Stimulated activated CD8-positive, alpha-beta memory T cell treated with anti-CD3 and anti-CD28 coated beads, Interleukin-15, amount 100 ng/mL, for 24 hours (primary cell): ENCODE measurements around the gene HDGFL3.

Experiments used
- DNase-seq: peaks from one replicate; pipeline ENCODE4 v3.0.0-alpha.2; 2020; ENCODE audit warnings: low read depth

HDGFL3 gene

DNA sequence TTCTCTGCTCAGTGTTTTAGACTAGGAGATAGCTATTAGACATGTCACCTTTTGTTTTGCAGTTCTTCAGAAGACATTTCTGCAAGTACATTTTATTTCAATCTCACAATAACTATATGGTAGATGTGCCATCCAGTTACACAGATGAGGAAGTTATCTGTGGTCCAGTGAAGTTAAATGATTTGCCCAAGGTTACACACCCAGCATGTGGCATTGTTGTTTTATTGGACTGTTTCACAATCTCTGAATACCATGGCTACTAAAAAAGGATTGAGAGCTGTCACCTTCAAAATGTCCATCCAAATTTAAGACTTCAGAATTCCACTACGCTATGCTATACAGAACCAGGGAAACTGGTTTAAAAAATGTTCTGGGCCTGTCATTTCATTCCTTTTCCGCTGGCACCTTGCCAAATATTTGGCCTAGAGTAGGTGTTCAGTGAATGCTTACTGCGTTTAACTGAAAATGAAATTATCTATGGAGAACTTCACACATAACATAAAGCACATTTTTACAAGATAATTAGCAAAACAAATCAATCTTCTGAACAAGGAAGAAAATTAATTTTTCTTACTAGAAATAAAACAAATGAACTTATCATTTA, 80.0 kb downstream of the HDGFL3 start:
- DNase-seq, result no peak

DNA sequence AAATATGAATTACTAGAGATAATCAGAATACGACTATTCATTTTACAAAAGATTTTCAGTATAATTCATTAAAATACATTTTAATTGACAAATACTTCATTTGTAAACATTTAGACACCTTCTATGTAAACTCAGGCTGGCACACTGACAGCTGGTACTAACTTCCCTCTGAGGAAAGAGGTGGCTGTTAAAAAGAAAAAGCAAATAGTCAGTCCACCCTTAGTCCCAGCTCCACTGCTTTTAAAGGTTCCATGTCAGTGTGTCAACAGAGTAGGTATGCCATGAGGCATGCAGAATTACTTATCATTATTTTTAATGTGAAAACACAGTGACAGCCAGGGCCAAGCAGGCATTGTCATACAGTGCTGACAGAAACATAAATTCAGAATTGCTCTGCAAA, 84.1 kb downstream of the HDGFL3 start:
- no peak for DNase-seq

- DNase-seq, result no peak
These were observed 87.5 kb downstream of the HDGFL3 start for GRCh38 chr15:83119968-83120581.

GRCh38 chr15:83118968-83119367, 88.7 kb downstream of the HDGFL3 start:
- no peak for DNase-seq

DNA sequence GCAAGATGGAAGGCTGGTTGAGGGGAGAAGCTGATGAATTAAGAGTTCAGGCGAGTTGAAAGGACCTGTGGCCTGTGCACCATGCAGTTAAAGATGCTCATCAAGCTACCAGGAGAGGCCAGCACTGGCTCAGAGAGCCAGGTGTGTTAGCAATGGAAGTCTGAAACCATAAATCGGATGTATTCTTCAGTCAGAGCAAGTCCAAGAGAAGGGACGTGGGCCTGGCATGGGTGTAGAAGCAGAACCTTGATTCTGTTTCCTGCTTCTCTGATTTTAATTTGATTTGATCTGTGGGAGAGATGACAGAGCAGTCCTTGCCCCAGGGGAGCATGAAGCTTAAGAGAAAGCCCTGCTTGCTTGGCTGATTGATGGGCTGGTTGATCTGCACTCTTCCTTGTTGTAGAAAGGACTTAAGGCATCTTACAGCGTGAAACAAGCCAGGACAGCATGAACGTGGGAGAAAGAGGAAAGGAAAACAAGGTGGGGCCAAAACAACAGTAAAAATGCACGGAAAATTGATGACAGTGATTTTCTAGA, 89.3 kb downstream of the HDGFL3 start:
- no peak for DNase-seq

DNA sequence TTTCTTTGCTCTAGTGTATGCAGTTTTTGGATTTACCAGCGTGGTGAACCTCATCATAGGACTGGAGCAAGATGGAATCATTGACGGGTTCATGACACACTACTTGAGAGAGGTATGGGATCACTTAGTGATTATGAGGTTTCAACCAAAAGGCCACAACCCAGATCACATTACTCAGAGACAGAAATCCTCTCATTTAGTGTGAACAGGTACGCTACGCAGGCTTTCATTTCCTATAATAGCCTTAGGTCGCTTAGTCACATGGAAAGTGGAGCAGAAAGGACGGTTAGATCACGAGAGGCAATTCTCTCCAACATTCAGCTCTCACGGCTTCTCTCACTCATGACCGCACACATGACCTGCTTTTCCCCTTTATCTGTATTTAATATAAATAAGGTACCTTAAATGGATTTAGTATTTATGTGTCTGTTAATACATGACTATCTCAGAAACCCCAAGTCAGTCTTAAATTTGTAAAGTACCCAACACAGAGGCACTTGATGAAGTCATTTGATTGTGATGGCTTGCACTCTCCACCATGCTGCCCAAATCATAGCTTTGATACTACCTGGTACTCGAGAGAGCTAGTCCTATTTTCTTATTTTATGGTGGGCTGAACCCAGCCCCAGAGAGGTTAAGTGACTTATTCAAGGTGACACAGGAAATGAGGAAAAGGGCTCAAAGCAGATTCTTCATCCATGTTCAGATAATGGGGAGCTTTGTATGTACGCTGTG, 91.6 kb downstream of the HDGFL3 start:
- DNase-seq, result no peak

- no peak for DNase-seq
These were observed 92.2 kb downstream of the HDGFL3 start for GRCh38 chr15:83115410-83115809.

DNA sequence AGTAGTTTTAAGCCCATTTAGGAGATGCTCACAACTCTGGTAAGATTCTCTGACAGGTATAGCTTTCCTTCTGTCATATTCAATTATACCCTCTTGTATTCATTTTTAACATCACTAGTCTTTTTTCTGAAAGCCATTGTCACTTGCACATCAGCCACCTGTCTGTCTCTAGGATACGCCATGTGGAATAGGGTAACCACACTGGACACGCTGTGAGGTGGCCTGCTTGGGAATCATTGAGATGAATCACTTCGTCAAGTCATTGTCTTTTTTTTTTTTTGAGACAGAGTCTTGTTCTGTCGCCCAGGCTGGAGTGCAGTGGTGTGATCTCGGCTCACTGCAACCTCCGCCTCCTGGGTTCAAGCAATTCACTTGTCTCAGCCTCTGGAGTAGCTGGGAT, 92.8 kb downstream of the HDGFL3 start:
- no peak for DNase-seq

- no peak for DNase-seq
These were observed 93.5 kb downstream of the HDGFL3 start for GRCh38 chr15:83113881-83114674.

DNA sequence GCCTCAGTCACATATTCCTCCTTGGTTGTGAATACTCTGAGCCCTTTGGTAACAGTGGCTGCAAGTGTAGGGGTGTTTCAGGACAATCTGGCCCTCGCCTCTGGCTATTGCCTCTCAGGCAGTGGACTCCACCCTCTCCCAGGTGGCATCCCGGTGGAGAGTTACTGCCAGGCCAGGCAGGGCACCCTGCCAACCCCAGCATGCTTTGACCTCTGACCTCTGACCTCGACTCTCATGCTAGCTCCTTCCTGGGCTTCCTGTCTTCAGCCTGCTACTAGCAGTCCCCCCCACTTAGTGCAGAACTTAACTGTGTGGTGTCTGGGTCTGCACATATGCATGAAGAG, 94.7 kb downstream of the HDGFL3 start:
- no peak for DNase-seq

- DNase-seq, result no peak
These were observed 95.2 kb downstream of the HDGFL3 start for GRCh38 chr15:83112233-83112955.

DNA sequence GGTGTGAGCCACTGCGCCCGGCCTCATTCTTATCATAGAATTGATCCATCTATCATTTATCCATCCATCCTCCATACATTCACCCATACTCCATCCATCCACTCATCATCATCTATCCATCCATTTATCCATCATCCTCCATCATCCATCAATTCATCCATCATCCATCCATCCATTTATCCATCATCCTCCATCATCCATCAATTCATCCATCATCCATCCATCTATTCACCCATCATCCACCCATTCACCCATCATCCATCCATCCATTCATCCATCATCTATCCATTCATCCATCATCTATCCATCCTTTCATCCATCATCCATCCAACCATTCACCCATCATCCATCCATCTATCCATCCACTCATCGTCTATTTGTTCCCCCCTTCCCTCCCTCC, 96.5 kb downstream of the HDGFL3 start:
- no peak for DNase-seq

GRCh38 chr15:83110381-83110780, 97.2 kb downstream of the HDGFL3 start:
- no peak for DNase-seq

GRCh38 chr15:83109532-83109931, 98.1 kb downstream of the HDGFL3 start:
- DNase-seq, result no peak

- DNase-seq, result no peak
These were observed 99.1 kb downstream of the HDGFL3 start for GRCh38 chr15:83108266-83109219.

DNA sequence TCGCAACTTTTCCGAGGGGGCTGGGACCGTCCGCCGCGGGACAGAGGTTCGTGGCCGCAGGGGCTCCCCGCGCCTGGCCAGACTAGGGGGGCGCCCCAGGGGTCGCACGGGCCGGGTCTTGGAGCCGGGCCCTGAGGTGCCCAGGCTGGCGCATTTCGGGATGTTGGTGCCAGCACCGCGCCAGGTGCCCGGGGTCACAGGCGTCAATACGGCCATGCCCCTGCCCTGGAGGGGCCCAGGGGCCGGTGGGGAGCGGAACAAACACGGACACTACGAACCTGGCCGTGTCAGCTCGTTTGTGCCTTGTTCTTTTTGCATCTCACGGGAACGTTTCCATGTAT, 99.8 kb downstream of the HDGFL3 start:
- DNase-seq, result no peak

GRCh38 chr15:83106994-83107840, 100.4 kb downstream of the HDGFL3 start, which contains the start of gene TM6SF1:
TSS of gene TM6SF1 (plus strand) at chr15:83107645. CDS start at chr15:83107681, 36 bp downstream.
- no peak for DNase-seq

GRCh38 chr15:83105440-83105839, 102.2 kb downstream of the HDGFL3 start:
- DNase-seq, result no peak

GRCh38 chr15:83104141-83104540, 103.5 kb downstream of the HDGFL3 start:
- no peak for DNase-seq

- no peak for DNase-seq
These were observed 105.3 kb downstream of the HDGFL3 start for GRCh38 chr15:83102346-83102745.
